ENCODE results near the gene SOX10.

The SOX10 gene

GRCh38 chr22:38016182-38017151 lies 32.1 kb upstream of the SOX10 start:
- no peak for DNase-seq

- DNase-seq, result no peak
These were observed 29.7 kb upstream of the SOX10 start for GRCh38 chr22:38014083-38014482.

- DNase-seq, result no peak
These were observed 28.3 kb upstream of the SOX10 start for GRCh38 chr22:38012604-38013072.

DNA sequence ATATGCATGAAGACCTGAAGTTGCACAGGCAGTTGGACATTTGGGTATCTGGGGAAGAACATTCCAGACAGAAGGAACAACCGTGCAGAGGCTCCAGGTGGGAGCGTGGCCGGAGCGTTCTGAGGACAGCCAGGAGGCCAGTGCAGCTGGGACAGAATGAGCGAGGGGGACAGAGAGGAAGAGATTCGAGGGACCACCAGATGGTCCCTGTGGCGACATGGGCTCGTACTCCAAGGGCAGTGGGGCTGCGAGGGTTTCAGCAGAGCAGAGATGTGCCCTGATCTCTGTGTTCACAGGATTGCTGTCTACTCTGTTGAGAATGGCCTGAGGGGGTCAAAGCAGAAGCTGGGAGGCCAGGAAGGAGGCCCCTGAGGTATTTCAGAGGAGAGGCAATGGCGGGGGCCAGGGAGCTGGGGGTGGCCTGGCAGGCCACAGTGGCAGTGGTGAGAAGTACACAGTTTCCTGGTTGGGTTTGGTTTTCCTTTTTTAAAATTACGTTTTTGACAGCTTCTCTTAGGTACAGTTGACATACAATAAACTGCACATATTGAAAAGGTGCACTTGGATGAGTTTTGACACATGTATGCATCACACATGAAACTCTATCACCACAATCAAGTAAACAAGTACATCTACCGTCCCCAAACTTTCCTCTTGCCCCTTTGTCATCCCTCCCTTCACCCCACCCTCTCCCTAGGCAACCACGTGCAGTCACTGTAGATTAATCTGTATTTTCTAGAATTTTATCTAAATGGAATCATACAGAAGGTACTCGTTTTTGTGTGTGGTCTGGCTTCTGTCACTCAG lies 24.8 kb upstream of the SOX10 start:
- DNase-seq, result no peak

DNA sequence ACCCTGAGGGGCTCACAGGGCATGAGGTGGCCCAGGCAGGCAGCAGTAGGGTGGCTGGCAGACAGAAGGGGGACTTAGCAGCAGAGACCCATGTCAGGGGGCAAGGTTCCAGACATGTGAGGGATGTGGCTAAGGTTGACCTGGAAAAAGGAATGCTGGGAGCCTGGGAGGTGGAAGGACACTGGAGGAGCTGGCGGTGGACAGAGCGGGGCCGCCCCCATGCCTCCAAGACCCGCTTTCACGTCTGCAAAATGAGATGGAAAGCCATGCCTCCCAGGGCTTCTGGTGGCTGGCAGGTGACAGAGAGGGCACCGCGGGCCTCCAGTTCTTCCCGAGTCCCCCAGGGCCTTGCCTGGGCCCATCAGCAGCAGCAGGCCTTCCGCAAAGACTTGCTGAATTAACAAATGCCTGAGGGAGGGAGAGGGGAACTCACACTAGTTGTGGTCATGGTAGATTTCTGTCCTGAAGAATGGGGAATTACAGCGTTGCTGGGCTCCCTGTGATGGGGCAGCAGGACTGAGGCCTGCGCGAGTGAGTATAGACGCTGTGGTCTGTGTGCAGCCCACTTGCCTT lies 23.1 kb upstream of the SOX10 start:
- DNase-seq, result no peak

DNA sequence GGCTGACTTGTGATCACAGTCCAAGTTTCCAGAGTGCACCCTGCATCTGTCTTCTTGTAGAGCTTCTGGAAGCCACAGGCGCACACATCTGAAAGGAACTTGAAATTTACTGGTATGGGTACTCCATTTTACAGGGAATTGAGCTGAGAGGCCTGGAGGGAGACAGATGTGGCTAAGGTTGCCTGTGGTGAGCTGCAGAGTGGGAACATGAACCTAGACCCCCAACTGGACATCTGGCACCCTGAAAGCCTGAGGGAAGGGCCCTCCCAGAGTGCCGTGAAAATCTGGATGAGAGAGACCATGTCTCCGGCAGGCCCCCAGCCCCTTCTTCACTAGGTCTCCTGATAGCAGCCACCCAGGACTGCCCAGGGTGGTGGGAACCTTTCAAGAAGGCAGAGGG lies 22.6 kb upstream of the SOX10 start:
- no peak for DNase-seq

DNA sequence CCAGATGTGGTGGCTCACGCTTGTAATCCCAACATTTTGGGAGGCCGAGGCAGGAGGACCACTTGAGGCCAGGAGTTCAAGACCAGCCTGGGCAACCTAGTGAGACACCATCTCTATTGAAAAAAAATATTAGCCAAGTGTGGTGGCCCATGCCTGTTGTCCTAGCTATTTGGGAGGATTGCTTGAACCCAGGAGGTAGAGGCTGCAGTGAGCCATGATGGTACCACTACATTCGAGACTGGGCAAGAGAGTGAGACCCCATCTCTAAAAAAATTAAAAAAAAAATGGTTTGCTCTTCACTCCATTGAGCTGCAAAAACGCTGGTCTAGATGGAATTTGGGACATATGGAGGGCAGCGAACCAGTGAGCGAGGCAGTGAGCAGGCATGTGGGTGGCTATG lies 21.6 kb upstream of the SOX10 start:
- no peak for DNase-seq

DNA sequence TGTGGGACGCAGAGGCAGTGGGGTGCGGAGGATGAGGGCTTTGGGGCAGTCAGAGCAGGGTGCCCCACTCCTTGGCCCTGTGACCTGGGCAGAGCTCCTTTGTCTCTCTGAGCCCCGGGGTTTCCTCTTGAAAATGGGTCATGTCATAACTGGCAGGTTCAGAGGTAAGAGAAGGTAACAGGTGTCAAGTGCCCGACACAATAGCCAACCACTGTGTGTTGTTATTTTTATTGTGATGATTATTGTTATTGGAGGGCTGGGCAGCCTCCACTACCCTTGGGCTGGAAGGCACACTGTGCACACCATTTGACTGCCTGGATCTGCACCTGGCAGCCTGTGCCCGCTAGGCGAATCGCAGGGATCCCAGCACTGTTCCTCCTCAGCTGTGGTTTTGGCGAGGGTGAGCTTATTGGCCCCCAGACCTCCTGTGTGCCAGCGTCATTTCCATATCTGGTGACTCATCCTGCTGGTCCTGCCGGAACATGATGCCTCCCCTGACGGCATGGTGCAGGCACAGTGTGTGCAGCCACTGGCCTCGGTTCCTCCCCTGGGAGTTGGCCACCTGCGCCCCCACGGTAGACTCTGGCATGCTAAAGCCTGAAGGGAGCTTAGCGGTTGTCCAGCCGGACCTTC lies 15.4 kb upstream of the SOX10 start:
- no peak for DNase-seq

GRCh38 chr22:37999236-37999635 lies 14.9 kb upstream of the SOX10 start:
- no peak for DNase-seq

GRCh38 chr22:37998543-37998942 lies 14.2 kb upstream of the SOX10 start:
- DNase-seq, result no peak

DNA sequence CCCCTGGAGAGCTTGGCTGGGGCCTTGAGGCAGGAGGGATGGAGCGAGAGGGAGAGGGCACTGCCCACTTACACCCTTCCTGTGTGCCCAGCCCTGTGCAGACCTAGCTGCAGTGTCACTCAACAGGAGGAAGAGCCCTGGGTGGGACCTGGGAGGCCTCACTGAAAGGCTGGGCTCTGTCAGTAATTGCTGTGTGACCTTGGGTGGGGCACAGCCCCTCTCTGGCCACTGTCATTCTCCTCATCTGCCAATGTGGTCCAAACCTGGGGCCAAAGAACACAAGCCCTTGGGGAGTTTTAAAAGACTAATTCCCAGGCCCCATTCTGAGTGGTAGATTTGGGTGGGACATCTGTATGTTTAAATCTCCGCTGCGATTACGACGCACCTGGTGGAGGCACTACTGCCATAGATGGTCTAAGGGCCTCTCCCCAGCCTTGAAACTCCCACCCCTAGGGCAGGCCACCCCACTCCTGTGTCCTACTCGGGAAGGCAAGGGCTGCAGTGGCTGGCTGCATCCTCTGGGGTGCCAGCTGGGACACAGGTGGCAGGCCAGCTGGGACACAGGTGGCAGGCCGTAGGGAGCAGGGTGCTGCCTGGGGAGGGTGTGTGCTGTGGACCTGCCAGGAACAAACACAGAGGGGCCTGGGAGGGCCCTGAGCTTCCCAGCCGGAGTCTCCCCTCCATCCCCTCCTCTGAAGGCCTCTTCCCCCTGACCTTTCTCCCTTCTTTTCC lies 12.3 kb upstream of the SOX10 start:
- no peak for DNase-seq

DNA sequence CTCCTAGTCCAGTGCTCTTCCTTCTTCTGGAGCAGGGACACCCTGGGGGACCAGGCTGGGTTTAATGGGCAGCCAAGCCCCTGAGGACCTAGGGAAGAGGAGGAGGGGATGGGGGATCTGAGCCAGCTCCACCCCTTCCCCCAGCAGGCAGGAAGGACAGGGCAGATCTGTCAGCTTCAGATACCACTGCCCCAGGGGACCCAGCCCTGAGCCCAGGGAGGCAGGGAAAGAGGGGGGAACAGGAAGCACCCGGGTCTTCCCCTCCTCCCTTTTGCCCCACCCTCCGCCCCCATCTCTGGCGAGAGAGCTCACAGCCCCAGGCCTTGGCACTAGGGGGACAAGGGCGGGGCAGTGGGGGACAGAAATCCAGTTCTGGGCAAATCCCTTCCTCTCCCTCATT lies 11.7 kb upstream of the SOX10 start:
- no peak for DNase-seq

- DNase-seq, result no peak
These were observed 11.1 kb upstream of the SOX10 start for GRCh38 chr22:37995460-37995859.

DNA sequence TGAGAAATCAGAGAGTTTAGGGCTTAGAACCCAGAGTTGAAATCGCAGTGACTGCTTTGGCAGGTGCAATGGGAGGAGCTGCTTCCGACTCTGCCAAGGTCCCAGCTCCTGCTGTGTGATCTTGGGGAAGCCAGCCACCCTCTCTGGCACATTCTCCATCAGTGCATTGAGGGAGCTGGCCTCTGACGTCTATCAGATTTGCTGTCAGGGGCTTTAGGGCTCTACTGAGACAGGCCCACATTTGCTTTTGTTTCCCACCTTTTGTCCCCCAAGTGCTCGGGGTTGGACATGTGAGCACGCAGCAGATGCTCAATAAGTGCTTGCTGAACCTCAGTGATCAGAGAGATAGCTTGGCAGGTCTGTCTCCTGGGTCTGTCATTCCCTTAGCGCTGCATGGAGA lies 10.6 kb upstream of the SOX10 start:
- no peak for DNase-seq

DNA sequence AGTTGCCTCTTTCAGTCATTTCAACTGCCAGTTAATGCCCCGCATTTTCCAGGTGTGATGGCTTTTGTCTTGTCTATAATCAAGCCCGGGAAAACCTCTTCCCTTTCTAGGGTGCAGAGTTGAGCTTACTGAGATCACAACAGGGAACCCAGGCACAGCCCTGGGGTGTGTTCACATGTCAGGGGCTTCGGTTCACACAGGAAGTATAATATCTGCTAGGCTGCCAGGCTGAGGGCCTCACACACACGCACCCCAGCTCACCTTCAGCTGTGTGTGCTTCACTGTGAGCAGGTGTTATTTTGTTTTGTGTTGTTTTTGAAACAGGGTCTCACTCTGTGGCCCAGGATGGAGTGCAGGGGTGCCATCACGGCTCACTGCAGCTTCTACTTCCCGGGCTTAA lies 9.7 kb upstream of the SOX10 start:
- DNase-seq, result no peak

- no peak for DNase-seq
These were observed 7.5 kb upstream of the SOX10 start for GRCh38 chr22:37991731-37992442.

- DNase-seq, result no peak
These were observed 6.5 kb upstream of the SOX10 start for GRCh38 chr22:37990862-37991261.

- no peak for DNase-seq
These were observed 5.9 kb upstream of the SOX10 start for GRCh38 chr22:37990301-37990700.

GRCh38 chr22:37989146-37990045 lies 5.0 kb upstream of the SOX10 start:
- DNase-seq, result no peak

DNA sequence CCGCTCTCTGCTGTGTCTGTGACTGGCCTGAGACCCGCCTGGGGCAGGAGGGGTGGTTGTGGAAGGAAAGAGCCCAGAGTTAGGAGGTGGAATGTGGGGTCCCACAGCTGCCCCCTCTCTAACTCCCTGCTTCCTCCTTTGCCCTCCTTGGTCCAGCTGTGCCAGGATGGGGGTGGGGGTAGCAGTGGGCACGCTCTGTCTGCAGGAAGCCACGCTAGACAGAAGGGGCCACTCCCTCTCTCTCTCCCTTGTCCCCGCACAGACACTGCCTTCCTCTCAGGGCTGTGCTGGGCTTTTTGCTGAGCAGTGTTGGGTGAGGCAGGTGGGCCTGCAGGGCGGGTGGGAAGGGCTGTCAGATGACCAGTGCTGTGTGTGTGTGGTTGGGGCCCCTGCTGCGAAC lies 2.0 kb upstream of the SOX10 start:
- DNase-seq, result no peak

All from cortex of kidney (tissue), 1 donor.